GM21717 (cell line): ENCODE measurements around the gene SYT2.
A peak's percentile ranks its signal among the peaks of the same experiment; 100 is the strongest.
"Not testable (repeated sequence)": the region's sequence is repeated elsewhere in the genome, so short reads cannot be mapped to it uniquely, and the experiment has no call there.

Experiments used
- ATAC-seq: cut with Tn5 transposase; IDR thresholded peaks from one replicate; pipeline ENCODE4 v1.9.1; 2021; ENCODE audit warnings: mild to moderate bottlenecking, moderate library complexity; ENCODE audit not compliant: unreplicated experiment

SYT2 gene

DNA sequence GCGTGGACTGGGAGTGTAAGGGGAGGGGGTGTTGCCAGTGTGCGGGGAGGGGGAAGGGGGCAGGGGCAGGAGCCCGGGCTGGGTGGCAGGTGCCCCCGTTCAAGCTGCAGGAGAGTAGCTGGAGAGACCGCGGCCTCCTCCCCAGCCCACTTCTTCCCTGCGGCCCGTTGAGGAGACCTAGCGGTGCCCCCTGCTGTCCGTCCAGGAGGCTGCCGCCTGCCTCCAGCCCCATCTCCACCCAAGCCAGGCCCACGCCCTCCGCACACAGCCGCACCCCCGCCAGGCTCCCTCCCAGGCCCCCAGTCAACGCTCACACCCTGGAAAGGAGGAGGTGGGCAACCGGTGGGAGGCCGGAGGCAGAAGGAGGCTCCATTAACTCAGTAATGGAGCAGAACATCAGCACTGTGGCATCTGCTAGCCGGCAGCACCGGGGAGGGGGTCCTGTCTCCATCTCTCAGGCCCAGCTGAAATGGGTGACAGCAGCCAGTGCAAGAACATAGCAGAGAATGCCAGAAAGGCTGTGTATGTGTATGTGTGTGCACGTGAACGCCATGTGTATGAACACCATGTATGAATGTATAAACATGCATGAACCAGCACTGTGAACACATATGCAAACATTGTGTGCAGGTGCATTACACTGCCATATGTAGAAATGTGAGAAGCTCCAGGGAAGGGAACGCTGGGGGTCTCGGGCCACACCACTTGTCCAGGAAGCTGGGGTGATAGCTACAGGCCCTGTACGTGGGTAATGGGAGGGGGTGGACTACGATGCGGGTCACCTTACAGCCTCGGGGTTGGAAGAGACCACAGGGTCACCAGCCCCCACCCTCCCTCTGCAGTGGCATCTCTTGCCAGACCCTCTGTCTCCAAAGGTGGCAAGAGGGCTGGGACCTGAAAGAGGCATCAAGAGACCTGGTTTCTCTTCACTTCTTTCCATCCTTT is 84.6 kb downstream of the SYT2 start:
- peak; percentile 57 for ATAC-seq

- ATAC-seq: no peak
These were observed 85.5 kb downstream of the SYT2 start for GRCh38 chr1:202624781-202625108.

GRCh38 chr1:202624088-202624780 is 86.0 kb downstream of the SYT2 start:
- ATAC-seq: no peak

DNA sequence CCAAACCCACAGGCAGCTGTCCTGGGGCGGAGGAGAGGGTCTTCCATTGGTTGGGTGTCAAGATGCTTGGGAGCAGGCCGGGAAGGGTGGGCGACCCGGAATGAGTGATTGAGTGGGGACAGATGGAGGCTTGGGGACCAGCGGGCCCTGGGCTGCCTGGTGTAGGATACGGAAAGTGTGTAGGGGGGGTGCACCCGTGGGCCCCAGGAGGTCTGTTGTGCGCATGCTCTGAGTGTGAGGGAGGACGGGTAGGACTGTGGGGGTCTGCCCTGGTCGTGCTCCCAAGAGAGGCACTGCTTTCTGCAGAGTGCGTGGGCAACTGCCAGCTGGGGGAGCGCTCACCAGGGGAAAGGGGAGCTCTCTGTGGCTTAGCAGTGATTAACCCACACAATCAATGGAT is 86.8 kb downstream of the SYT2 start:
- not testable (repeated sequence) for ATAC-seq

DNA sequence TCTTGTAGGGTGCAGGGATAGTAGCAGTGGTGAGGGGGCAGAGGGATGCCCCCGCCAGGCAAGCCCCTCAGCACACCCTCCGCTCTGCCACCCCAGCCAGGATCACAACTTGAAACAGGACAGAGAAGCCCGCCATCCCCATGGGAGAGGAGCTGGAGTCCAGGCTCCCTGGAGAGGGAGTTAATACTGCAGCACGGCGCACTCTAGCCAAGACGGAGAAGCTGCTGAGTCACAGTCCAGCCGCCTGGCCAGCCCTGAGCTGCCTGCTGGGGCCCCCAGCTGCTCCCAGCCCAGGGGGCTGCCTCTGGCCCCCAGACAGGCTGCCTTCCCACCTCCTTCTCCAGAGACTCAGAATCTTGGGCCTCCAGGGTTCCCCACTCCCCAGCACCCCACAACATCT is 87.2 kb downstream of the SYT2 start:
- no peak for ATAC-seq

- no peak for ATAC-seq
These were observed 87.9 kb downstream of the SYT2 start for GRCh38 chr1:202622388-202622787.

- no peak for ATAC-seq
These were observed 88.8 kb downstream of the SYT2 start for GRCh38 chr1:202621446-202621845.

DNA sequence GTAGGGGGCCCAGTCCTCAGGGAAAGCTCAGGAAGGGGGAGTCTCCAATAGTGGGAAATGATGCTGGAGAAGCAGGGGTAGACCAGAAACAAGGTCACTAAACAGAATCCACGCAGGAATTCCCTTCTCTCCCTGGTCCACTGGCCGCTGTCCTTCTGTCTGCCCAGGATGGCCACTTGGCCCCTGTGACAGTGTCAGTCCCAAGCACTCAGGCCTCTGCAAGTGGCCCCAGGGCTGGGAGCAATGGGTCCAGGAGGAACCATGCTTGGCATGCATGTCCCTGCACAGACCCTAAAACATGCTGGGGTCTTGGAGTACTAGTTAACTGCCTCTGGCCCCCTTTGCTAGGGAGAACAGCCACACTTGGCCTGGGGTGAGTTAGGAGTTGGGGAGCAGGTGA is 90.2 kb downstream of the SYT2 start:
- not testable (repeated sequence) for ATAC-seq

- ATAC-seq: no peak
These were observed 90.7 kb downstream of the SYT2 start for GRCh38 chr1:202619505-202619904.

- ATAC-seq: not testable (repeated sequence)
These were observed 91.2 kb downstream of the SYT2 start for GRCh38 chr1:202619012-202619411.

GRCh38 chr1:202616355-202616915 is 93.8 kb downstream of the SYT2 start:
- ATAC-seq: peak; percentile 26

DNA sequence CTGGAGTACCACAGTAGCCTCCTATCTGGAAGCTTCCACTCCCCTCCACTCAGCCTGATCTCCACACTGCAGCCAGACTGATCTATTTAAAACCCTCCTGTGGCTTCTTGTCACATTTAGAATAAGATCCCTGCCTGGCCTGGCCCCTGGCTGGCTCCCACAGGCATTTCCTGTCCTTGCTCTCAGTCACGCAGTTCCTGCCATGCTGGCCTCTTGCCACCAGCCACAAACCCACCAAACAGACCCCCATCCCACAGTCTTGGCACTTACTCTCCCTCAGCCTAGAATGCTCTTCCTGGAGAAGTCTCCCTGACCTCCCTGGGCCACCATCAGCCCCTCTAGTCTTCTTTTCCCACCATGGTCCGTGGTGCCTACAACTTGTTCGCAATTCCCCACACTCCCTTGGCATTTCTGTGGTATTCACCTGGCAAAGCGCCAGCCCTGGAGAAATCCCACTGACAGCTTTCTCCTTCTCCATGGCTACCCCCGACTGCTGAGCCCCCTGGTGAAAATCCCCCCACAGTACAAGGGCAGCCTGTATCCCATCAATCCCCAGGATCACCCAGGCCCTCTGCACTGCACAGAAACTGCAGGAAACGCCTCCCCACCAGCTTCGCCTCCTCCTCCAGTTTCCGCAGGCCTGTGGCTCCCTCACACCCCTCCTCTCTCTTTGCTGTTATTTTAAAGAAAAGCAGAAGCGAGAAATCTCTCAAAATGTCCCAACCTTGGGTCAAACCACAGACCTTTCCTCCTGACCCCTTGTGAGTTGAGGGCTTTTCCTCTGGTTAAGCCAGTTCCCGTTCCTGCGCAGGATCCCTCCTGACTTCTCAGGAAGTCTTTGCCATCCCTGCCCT is 94.5 kb downstream of the SYT2 start:
- ATAC-seq: peak; percentile 71

GRCh38 chr1:202615208-202615500 is 95.1 kb downstream of the SYT2 start:
- not testable (repeated sequence) for ATAC-seq

DNA sequence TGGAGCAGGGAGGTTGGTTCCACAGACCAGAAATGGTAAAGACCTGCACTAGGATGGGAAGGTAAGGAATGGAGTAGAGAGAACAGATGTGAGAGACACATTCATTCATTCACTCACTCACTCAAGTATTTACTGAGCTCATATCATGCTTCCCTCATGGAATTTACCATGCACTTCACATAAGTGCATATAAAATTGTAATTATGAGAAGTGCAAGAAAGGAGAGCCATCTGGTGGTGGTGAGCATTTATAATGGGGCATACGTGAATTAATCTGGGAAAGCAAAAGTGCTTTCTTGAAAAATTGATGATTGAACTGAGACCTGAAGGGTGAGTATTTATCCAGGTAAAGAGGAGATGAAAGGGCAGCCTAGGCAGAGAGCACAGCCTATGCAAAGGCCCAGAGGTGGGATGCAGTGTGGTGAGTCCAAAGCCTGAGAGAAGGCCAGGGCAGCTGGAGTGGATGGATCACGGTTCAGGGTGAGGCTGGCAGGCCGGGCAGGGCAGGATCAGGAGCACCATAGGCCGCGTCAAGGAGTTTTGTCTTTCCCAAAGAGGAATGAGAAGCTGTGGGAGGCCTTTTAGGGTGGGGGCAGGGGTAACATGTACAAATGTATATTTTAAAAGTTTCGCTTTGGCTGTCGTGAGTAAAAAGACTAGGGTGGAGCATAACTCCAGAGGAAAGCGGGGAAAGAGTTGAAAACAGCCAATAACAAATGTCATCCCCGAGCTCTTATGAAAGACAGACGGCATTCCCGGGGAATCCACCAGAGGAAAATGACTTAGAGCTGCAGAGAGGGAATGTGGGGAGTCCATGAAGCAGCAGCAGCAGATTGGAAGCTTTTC is 95.7 kb downstream of the SYT2 start:
- not testable (repeated sequence) for ATAC-seq

DNA sequence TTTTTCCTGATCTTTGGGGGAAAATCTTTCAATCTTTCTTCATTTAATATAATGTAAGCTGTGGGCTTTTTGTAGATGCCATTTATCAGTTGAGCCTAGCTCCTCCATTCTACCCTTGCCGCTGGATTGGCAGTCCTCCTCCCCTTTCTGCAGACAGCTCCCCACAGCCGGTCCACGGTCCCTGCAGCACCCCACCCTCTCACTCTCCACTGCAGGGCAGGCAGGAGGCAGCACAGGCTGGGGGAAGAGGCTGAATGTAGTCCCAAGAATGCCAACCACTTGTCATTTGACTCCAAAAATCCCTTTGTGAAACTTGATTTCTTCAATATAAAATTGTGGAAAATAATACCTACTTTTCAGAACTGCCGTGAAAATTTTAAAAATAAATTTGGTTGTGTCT is 96.7 kb downstream of the SYT2 start:
- no peak for ATAC-seq

DNA sequence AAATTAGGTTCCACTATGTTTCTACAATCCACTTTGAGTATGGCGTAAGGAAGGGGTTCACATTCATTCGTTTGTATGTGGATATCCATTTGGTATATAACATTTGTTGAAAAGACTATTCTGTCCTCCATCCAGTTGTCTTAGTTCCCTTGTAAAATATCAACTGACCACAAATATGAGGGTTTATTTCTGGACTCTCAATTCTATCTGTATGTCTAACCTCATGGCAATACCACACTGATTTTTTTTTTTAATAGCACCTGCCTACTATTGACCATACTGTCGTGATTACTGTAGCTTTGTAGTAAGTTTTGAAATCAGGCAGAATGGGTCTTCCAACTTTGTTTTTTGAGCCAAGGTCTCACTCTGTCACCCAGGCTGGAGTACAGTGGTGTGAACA is 98.2 kb downstream of the SYT2 start:
- not testable (repeated sequence) for ATAC-seq

DNA sequence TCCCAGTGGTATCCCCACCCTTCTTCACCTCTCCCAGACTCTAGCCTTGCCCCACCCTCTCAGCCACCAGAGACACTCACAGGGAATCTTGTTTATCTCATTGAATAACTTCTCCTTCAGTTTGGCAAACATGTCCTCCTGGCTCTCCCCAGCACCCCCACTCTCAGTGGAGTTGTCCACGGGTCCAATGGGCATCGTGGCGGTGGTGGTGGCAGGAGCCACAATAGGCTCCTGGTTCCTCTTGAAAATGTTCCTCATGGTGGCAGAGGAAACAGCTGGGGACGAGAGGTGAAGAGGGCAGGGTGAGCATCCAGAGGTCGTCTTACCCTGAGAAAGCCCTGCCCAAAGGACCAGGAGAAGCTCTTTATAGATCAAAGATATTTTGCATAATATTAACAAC is 104.7 kb downstream of the SYT2 start:
- no peak for ATAC-seq

GRCh38 chr1:202603435-202603834 is 106.8 kb downstream of the SYT2 start:
- ATAC-seq: no peak

DNA sequence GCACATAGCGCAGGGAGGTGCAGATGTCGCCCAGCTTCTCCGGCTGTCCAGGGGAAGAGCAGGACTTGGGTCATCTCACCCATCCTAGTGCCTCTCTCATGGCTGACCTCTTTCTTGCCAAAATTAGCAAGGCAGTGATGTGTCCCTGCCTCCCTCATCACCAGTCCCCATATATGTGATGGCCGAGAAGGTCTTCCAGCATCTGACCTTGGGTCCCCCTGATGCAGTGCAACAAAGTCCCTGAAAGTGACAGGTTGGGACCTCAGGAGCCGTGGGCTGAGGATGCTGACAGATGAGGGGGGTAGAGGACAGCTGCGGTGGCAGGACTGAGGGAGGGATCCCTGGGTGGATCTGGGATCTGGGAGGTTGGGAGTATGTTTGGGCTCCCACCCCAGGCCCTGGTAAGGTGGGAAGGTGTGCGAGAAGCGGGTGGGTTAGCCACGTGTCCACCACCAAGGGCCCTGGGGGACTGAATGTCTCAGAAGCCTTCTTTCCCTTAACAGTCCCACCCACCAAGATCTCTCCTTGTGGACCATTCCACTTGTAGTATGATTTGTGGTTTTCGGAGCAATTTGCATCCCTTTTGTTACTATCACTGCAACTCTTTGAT is 109.7 kb downstream of the SYT2 start:
- ATAC-seq: no peak
